ENCODE measurements around the gene BCAS1. TPM values are rescaled to one million over a fixed set of nuclear protein-coding genes. Genes with fewer than 3 reads are reported as not detected.
"Not testable (repeated sequence)": the region's sequence is repeated elsewhere in the genome, so short reads cannot be mapped to it uniquely, and the experiment has no call there.

BCAS1 gene
- total RNA-seq, 1 experiment from 2014 or later, result 3.1 TPM

DNA sequence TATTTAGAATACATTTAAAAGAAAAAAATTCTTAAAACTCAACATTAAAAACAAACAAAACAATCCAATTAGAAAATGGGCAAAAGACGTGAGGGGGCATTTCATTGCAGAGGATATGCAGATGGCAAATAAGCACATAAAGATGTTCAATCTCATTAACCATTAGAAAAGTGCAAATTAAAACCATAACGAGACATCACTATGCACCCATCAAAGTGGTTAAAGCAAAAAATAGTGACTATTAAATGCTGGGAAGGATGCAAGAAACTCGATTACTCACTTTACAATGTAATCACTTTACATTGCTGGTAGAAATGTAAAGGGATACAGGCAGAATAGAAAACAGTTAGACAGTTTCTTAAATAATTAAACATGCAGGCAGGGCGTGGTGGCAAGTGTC, 59.0 kb downstream of the BCAS1 start:
- H3K27ac ChIP-seq (ENCODE audit: low read length), result no peak overlapping the region
- no peaks in the 10 kb centered on the region for H3K36me3 ChIP-seq (ENCODE audit: control insufficient read depth, insufficient read depth, low read length)
- ChIA-PET CTCF (no interaction called here), POLR2A (no interaction called here)
- no peak overlapping the region for H3K4me3 ChIP-seq (ENCODE audit: low read depth in 2 of 2, low read length in 2 of 2)
- H3K9me3 ChIP-seq (ENCODE audit: control insufficient read depth, insufficient read depth, low read depth, low read length), result no peaks in the 10 kb centered on the region
- TF ChIP-seq, protein P1, sequence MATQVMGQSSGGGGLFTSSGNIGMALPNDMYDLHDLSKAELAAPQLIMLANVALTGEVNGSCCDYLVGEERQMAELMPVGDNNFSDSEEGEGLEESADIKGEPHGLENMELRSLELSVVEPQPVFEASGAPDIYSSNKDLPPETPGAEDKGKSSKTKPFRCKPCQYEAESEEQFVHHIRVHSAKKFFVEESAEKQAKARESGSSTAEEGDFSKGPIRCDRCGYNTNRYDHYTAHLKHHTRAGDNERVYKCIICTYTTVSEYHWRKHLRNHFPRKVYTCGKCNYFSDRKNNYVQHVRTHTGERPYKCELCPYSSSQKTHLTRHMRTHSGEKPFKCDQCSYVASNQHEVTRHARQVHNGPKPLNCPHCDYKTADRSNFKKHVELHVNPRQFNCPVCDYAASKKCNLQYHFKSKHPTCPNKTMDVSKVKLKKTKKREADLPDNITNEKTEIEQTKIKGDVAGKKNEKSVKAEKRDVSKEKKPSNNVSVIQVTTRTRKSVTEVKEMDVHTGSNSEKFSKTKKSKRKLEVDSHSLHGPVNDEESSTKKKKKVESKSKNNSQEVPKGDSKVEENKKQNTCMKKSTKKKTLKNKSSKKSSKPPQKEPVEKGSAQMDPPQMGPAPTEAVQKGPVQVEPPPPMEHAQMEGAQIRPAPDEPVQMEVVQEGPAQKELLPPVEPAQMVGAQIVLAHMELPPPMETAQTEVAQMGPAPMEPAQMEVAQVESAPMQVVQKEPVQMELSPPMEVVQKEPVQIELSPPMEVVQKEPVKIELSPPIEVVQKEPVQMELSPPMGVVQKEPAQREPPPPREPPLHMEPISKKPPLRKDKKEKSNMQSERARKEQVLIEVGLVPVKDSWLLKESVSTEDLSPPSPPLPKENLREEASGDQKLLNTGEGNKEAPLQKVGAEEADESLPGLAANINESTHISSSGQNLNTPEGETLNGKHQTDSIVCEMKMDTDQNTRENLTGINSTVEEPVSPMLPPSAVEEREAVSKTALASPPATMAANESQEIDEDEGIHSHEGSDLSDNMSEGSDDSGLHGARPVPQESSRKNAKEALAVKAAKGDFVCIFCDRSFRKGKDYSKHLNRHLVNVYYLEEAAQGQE (IDR thresholded peaks at IDR 0.05; ENCODE audit: insufficient read depth in 1 of 2, low read depth in 2 of 2, low read length in 1 of 2), result no peak
- TF ChIP-seq POLR2AphosphoS5 (IDR thresholded peaks at IDR 0.05; ENCODE audit: low read depth, low read length), result no peak
- no peak for TF ChIP-seq TCF7L2 (IDR thresholded peaks at IDR 0.05; ENCODE audit: low read depth, low read length)
- no peak for TF ChIP-seq SIN3A (IDR thresholded peaks at IDR 0.05; ENCODE audit: borderline replicate concordance, insufficient read depth, low read depth, low read length)
- TF ChIP-seq, protein P2, sequence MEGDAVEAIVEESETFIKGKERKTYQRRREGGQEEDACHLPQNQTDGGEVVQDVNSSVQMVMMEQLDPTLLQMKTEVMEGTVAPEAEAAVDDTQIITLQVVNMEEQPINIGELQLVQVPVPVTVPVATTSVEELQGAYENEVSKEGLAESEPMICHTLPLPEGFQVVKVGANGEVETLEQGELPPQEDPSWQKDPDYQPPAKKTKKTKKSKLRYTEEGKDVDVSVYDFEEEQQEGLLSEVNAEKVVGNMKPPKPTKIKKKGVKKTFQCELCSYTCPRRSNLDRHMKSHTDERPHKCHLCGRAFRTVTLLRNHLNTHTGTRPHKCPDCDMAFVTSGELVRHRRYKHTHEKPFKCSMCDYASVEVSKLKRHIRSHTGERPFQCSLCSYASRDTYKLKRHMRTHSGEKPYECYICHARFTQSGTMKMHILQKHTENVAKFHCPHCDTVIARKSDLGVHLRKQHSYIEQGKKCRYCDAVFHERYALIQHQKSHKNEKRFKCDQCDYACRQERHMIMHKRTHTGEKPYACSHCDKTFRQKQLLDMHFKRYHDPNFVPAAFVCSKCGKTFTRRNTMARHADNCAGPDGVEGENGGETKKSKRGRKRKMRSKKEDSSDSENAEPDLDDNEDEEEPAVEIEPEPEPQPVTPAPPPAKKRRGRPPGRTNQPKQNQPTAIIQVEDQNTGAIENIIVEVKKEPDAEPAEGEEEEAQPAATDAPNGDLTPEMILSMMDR (IDR thresholded peaks at IDR 0.05), result no peak
- intact Hi-C loops (cut with micrococcal nuclease; ENCODE audit: unreplicated experiment) (no loop called here), in situ Hi-C loops (cut with HindIII; ENCODE audit: low pct_unique_long_range_greater_than_20kb, low sequenced_read_pairs) (no loop called here)
- BruUV-seq (replicated peaks), result no TSS peak
- ATAC-seq, result no peak
- H3K4me1 ChIP-seq (ENCODE audit: control insufficient read depth, insufficient read depth, low read length), result no peaks in the 10 kb centered on the region; the same call in 1 of the 2 replicates
- DNase-seq (ENCODE audit: low read depth, low spot score), result no peak
- no peaks in the 10 kb centered on the region for H3K27me3 ChIP-seq (ENCODE audit: control insufficient read depth, insufficient read depth, low read length)

DNA sequence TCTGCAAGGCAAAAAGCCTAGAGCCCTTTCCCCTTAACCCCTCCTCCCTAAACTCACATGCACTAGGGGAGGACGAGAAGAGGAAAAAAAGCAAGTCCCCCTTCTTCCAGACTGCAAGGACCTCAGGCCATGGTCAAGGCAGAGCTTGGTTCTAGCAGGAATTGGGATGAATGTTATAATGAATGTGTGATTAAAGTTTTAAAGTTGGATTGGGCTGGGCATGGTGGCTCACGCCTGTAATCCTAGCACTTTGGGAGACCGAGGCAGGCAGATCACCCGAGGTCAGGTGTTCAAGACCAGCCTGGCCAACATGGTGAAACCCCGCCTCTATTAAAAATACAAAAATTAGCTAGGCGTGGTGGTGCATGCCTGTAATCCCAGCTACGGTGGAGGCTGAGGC, 64.2 kb downstream of the BCAS1 start:
- ATAC-seq; H3K4me1 ChIP-seq (ENCODE audit: control insufficient read depth, insufficient read depth, low read length); BruUV-seq (replicated peaks); H3K9me3 ChIP-seq (ENCODE audit: control insufficient read depth, insufficient read depth, low read depth, low read length); CTCF ChIA-PET; H3K4me3 ChIP-seq (ENCODE audit: low read depth in 2 of 2, low read length in 2 of 2); POLR2A ChIA-PET; in situ Hi-C loops (cut with HindIII; ENCODE audit: low pct_unique_long_range_greater_than_20kb, low sequenced_read_pairs); H3K27me3 ChIP-seq (ENCODE audit: control insufficient read depth, insufficient read depth, low read length); intact Hi-C loops (cut with micrococcal nuclease; ENCODE audit: unreplicated experiment); DNase-seq (ENCODE audit: low read depth, low spot score); H3K36me3 ChIP-seq (ENCODE audit: control insufficient read depth, insufficient read depth, low read length); H3K27ac ChIP-seq (ENCODE audit: low read length): not testable (repeated sequence)

DNA sequence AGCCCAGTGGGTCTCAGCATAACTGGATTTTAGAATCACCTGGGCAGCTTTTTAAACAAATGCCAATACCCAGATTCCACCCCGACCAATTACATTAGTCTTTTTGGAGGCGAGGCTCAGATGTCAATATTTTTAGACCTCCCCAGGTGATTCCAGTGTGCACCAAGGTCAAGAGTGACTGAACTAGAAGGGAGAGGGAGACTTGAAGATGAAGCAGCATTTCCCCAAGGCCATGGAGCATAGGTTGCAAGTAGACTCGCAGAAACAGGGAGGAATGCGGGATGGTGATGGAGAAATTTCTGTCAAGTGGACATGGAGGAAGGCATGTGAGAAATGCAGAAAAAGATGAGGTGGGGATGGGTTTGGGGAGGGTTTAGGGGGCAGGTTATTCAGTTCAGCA, 64.9 kb downstream of the BCAS1 start:
- no peaks in the 10 kb centered on the region for H3K36me3 ChIP-seq (ENCODE audit: control insufficient read depth, insufficient read depth, low read length)
- ChIA-PET POLR2A (no interaction called here), CTCF (no interaction called here)
- no peak for DNase-seq (ENCODE audit: low read depth, low spot score)
- no peaks in the 10 kb centered on the region for H3K27me3 ChIP-seq (ENCODE audit: control insufficient read depth, insufficient read depth, low read length)
- no peak overlapping the region for H3K27ac ChIP-seq (ENCODE audit: low read length)
- BruUV-seq (replicated peaks), result no TSS peak
- no peaks in the 10 kb centered on the region for H3K4me1 ChIP-seq (ENCODE audit: control insufficient read depth, insufficient read depth, low read length)
- in situ Hi-C loops (cut with HindIII; ENCODE audit: low pct_unique_long_range_greater_than_20kb, low sequenced_read_pairs), result no loop called here
- no peak for ATAC-seq
- intact Hi-C loops (cut with micrococcal nuclease; ENCODE audit: unreplicated experiment), result no loop called here
- no peak for TF ChIP-seq SIN3A (IDR thresholded peaks at IDR 0.05; ENCODE audit: borderline replicate concordance, insufficient read depth, low read depth, low read length)
- no peak for TF ChIP-seq POLR2AphosphoS5 (IDR thresholded peaks at IDR 0.05; ENCODE audit: low read depth, low read length)
- TF ChIP-seq, protein P2 (IDR thresholded peaks at IDR 0.05), result no peak
- no peak for TF ChIP-seq TCF7L2 (IDR thresholded peaks at IDR 0.05; ENCODE audit: low read depth, low read length)
- TF ChIP-seq, protein P1 (IDR thresholded peaks at IDR 0.05; ENCODE audit: insufficient read depth in 1 of 2, low read depth in 2 of 2, low read length in 1 of 2), result no peak
- H3K4me3 ChIP-seq (ENCODE audit: low read depth in 2 of 2, low read length in 2 of 2), result no peak overlapping the region
- no peaks in the 10 kb centered on the region for H3K9me3 ChIP-seq (ENCODE audit: control insufficient read depth, insufficient read depth, low read depth, low read length)

Measured in Panc1 (cell line).